ENCODE data around the gene CCL22. TPM values are rescaled to one million over a fixed set of nuclear protein-coding genes. Genes with fewer than 3 reads are reported as not detected.

The CCL22 gene
- total and polyA plus RNA-seq, 2 experiments from 2014 or later = 0.19 TPM; not detected in 1

DNA sequence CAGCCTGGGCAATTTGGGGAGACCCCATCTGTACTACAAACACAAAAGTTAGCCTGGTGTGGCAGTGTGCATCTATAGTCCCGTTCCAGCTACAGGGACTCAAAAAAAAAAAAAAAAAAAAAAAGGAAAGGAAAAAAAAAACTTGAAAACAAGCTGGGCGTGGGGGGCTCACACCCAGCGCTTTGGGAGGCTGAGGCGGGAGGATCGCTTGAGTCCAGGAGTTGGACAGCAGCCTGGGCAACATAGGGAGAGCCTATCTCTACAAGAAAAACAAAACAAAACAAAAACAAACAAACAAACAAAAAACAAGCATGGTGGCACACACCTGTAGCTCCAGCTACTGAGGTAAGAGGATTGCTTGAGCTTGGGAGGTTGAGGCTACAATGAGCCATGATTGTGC is 33.1 kb downstream of the CCL22 start:
- Mint-ChIP-seq H3K9me3 (peaks cover 3% of the 10 kb centered on the region; the same call in 1 of the 3 replicates), H3K27ac (no peak overlapping the region), H3K4me1 (no peaks in the 10 kb centered on the region; the same call in 2 of the 3 replicates), H3K4me3 (no peak overlapping the region), H3K27me3 (ENCODE audit: insufficient read depth, low read depth, poor library complexity) (peaks cover 11% of the 10 kb centered on the region), H3K36me3 (ENCODE audit: low read depth) (no peaks in the 10 kb centered on the region)
- Histone ChIP-seq H4K20me1 (replicated peaks; ENCODE audit: insufficient read depth) (no peaks in the 10 kb centered on the region), H2AFZ (no peak overlapping the region), H3K27me3 (ENCODE audit: insufficient read depth) (no peaks in the 10 kb centered on the region), H3K27ac (ENCODE audit: low read depth) (no peak overlapping the region), H3F3A (replicated peaks; ENCODE audit: low read depth) (0 out of 2 replicates have a peak, but pooled peaks cover 4% of the 10 kb centered on the region), H3K4me3 (no peak overlapping the region), H3K36me3 (ENCODE audit: insufficient read depth) (no peaks in the 10 kb centered on the region), H3K4me2 (no peak overlapping the region), H3K79me2 (replicated peaks; ENCODE audit: insufficient read depth) (no peaks in the 10 kb centered on the region), H3K4me1 (ENCODE audit: insufficient read depth) (no peaks in the 10 kb centered on the region), H3K9me2 (ENCODE audit: insufficient read depth) (no peaks in the 10 kb centered on the region)
- no peak for ATAC-seq
- DNase-seq (ENCODE audit: low spot score) = no peak
- TF ChIP-seq EZH2phosphoT487 (IDR thresholded peaks at IDR 0.05; ENCODE audit: unreplicated experiment) (no peak), EZH2 (IDR thresholded peaks at IDR 0.05; ENCODE audit: low read depth, unreplicated experiment) (no peak), STAT1 (IDR thresholded peaks at IDR 0.05; ENCODE audit: unreplicated experiment) (no peak), NANOG (IDR thresholded peaks at IDR 0.05; ENCODE audit: borderline replicate concordance) (no peak), POLR2AphosphoS5 (IDR thresholded peaks at IDR 0.05; ENCODE audit: low read depth) (no peak), CREB1 (CRISPR knock-in tag; IDR thresholded peaks at IDR 0.05; ENCODE audit: low read depth) (no peak), ZNF114 (CRISPR knock-in tag; IDR thresholded peaks at IDR 0.05) (no peak), JUNB (IDR thresholded peaks at IDR 0.05; ENCODE audit: unreplicated experiment) (no peak), ZNF331 (CRISPR knock-in tag; IDR thresholded peaks at IDR 0.05; ENCODE audit: low read depth) (no peak)
- TF ChIP-seq, protein P1, sequence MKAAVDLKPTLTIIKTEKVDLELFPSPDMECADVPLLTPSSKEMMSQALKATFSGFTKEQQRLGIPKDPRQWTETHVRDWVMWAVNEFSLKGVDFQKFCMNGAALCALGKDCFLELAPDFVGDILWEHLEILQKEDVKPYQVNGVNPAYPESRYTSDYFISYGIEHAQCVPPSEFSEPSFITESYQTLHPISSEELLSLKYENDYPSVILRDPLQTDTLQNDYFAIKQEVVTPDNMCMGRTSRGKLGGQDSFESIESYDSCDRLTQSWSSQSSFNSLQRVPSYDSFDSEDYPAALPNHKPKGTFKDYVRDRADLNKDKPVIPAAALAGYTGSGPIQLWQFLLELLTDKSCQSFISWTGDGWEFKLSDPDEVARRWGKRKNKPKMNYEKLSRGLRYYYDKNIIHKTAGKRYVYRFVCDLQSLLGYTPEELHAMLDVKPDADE (IDR thresholded peaks at IDR 0.05) = no peak
- TF ChIP-seq, protein P2, sequence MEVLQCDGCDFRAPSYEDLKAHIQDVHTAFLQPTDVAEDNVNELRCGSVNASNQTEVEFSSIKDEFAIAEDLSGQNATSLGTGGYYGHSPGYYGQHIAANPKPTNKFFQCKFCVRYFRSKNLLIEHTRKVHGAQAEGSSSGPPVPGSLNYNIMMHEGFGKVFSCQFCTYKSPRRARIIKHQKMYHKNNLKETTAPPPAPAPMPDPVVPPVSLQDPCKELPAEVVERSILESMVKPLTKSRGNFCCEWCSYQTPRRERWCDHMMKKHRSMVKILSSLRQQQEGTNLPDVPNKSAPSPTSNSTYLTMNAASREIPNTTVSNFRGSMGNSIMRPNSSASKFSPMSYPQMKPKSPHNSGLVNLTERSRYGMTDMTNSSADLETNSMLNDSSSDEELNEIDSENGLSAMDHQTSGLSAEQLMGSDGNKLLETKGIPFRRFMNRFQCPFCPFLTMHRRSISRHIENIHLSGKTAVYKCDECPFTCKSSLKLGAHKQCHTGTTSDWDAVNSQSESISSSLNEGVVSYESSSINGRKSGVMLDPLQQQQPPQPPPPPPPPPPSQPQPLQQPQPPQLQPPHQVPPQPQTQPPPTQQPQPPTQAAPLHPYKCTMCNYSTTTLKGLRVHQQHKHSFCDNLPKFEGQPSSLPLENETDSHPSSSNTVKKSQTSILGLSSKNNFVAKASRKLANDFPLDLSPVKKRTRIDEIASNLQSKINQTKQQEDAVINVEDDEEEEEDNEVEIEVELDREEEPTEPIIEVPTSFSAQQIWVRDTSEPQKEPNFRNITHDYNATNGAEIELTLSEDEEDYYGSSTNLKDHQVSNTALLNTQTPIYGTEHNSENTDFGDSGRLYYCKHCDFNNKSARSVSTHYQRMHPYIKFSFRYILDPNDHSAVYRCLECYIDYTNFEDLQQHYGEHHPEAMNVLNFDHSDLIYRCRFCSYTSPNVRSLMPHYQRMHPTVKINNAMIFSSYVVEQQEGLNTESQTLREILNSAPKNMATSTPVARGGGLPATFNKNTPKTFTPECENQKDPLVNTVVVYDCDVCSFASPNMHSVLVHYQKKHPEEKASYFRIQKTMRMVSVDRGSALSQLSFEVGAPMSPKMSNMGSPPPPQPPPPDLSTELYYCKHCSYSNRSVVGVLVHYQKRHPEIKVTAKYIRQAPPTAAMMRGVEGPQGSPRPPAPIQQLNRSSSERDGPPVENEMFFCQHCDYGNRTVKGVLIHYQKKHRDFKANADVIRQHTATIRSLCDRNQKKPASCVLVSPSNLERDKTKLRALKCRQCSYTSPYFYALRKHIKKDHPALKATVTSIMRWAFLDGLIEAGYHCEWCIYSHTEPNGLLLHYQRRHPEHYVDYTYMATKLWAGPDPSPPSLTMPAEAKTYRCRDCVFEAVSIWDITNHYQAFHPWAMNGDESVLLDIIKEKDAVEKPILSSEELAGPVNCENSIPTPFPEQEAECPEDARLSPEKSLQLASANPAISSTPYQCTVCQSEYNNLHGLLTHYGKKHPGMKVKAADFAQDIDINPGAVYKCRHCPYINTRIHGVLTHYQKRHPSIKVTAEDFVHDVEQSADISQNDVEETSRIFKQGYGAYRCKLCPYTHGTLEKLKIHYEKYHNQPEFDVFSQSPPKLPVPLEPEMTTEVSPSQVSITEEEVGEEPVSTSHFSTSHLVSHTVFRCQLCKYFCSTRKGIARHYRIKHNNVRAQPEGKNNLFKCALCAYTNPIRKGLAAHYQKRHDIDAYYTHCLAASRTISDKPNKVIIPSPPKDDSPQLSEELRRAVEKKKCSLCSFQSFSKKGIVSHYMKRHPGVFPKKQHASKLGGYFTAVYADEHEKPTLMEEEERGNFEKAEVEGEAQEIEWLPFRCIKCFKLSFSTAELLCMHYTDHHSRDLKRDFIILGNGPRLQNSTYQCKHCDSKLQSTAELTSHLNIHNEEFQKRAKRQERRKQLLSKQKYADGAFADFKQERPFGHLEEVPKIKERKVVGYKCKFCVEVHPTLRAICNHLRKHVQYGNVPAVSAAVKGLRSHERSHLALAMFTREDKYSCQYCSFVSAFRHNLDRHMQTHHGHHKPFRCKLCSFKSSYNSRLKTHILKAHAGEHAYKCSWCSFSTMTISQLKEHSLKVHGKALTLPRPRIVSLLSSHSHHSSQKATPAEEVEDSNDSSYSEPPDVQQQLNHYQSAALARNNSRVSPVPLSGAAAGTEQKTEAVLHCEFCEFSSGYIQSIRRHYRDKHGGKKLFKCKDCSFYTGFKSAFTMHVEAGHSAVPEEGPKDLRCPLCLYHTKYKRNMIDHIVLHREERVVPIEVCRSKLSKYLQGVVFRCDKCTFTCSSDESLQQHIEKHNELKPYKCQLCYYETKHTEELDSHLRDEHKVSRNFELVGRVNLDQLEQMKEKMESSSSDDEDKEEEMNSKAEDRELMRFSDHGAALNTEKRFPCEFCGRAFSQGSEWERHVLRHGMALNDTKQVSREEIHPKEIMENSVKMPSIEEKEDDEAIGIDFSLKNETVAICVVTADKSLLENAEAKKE (CRISPR knock-in tag; IDR thresholded peaks at IDR 0.05) = no peak
- TF ChIP-seq, protein P3, sequence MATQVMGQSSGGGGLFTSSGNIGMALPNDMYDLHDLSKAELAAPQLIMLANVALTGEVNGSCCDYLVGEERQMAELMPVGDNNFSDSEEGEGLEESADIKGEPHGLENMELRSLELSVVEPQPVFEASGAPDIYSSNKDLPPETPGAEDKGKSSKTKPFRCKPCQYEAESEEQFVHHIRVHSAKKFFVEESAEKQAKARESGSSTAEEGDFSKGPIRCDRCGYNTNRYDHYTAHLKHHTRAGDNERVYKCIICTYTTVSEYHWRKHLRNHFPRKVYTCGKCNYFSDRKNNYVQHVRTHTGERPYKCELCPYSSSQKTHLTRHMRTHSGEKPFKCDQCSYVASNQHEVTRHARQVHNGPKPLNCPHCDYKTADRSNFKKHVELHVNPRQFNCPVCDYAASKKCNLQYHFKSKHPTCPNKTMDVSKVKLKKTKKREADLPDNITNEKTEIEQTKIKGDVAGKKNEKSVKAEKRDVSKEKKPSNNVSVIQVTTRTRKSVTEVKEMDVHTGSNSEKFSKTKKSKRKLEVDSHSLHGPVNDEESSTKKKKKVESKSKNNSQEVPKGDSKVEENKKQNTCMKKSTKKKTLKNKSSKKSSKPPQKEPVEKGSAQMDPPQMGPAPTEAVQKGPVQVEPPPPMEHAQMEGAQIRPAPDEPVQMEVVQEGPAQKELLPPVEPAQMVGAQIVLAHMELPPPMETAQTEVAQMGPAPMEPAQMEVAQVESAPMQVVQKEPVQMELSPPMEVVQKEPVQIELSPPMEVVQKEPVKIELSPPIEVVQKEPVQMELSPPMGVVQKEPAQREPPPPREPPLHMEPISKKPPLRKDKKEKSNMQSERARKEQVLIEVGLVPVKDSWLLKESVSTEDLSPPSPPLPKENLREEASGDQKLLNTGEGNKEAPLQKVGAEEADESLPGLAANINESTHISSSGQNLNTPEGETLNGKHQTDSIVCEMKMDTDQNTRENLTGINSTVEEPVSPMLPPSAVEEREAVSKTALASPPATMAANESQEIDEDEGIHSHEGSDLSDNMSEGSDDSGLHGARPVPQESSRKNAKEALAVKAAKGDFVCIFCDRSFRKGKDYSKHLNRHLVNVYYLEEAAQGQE (IDR thresholded peaks at IDR 0.05; ENCODE audit: unreplicated experiment) = no peak
- TF ChIP-seq, protein P4, sequence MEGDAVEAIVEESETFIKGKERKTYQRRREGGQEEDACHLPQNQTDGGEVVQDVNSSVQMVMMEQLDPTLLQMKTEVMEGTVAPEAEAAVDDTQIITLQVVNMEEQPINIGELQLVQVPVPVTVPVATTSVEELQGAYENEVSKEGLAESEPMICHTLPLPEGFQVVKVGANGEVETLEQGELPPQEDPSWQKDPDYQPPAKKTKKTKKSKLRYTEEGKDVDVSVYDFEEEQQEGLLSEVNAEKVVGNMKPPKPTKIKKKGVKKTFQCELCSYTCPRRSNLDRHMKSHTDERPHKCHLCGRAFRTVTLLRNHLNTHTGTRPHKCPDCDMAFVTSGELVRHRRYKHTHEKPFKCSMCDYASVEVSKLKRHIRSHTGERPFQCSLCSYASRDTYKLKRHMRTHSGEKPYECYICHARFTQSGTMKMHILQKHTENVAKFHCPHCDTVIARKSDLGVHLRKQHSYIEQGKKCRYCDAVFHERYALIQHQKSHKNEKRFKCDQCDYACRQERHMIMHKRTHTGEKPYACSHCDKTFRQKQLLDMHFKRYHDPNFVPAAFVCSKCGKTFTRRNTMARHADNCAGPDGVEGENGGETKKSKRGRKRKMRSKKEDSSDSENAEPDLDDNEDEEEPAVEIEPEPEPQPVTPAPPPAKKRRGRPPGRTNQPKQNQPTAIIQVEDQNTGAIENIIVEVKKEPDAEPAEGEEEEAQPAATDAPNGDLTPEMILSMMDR (conservative IDR thresholded peaks at IDR 0.05; ENCODE audit: low read depth in 2 of 2) = no peak

Data from GM23338 (cell line).